ENCODE data around the gene GRM4.

GRM4 gene

DNA sequence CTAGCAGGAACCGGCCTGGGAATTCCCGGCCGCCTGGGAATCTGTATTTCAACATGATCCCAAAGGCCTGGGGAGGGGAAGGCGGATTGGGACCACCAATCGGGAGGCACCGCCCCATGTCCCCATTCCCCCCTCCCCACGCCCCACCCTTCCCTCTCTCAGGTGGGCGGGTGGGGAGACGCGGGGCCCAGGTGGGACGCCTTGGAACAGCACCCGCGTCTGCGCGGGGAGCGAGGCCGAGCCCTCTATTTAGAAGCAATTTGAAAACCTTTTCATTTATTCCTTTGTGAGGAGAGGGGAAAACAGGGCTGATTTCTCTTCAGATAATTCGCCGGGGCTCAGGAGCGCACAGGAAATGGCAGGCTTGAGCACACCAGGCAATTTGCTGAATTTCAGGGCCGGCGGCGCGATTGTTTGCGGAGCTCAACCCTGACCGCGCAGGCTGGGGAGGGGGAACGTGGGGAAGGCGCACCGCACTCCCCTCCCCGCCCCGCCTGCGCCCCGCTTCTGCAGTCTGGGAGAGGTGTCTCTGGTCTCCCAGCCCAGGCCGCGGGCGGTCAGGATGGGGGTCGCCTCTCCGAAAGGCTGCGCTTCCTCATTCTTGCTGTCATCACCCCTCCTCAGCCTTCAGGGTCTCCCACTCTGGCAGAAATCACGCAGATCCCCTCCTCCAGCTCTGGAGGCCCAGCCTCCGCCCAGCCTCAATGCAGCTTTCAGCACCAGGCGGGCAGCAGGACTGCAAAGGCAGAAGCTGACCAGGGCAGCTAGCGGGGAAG is 170.0 kb downstream of the GRM4 start:
- no peak for DNase-seq

DNA sequence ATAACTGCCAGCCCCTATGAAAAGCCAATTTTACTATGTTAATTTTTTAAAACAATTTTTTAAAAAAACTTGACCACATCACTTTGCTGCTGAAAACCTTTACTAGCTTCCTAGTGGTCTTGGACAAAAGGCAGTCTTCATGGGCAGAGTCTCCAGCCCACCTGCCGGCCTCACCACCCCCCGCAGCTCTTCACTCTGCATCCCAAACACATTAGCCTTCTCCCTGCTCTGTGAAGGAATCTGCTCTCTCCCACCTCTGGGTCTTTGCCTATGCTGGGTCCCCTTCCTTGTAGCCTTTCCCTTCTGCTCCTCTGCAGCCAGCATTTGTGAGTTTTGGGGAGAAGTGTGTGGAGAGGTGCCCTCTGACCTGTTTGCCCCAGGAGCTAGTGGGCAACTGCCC is 171.4 kb downstream of the GRM4 start:
- DNase-seq = no peak

- no peak for DNase-seq
Observed at GRCh38 chr6:33974030-33974429, 171.9 kb downstream of the GRM4 start.

DNA sequence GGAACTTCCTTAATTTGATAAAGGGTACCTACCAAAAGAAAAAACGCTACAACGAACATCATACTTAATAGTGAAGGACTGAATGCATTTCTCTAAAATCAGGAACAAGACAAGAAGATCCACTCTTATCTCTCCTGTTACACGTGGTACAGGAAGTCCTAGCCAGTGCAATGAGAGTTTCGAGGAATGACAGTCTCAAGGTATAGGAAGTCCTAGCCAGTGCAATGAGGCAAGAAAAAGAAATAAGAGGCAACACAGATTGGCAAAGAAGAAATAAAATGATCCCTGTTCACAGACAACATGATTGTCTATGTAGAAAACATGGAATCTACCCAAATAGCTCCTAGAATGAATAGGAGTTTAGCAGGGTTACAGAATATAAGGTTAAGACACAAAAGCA is 174.3 kb downstream of the GRM4 start:
- DNase-seq = no peak

All from hematopoietic multipotent progenitor cell treated with erythropoietin and hydrocortisone succinate and interleukin-3 and kit ligand, for 8 days (in vitro differentiated cells).